Endothelial cell (in vitro differentiated cells): ENCODE measurements around the gene CACNA1D. TPM values are rescaled to one million over a fixed set of nuclear protein-coding genes. Genes with fewer than 3 reads are reported as not detected.

Experiments used
- DNase-seq: peaks from one replicate; pipeline ENCODE4 v3.0.0; 2021; ENCODE audit warnings: low spot score
- H3K27ac Mint-ChIP-seq: one replicate; pipeline ENCODE4 v1.8.0; 2021; ENCODE audit warnings: mixed read lengths, inconsistent platforms; ENCODE audit not compliant: unreplicated experiment
- H3K27me3 Mint-ChIP-seq: one replicate; pipeline ENCODE4 v1.8.0; 2021; ENCODE audit warnings: mild to moderate bottlenecking, moderate library complexity, mixed read lengths, inconsistent platforms; ENCODE audit not compliant: unreplicated experiment
- H3K36me3 Mint-ChIP-seq: one replicate; pipeline ENCODE4 v1.8.0; 2021; ENCODE audit warnings: mild to moderate bottlenecking, low read depth, mixed read lengths, inconsistent platforms; ENCODE audit not compliant: unreplicated experiment
- H3K4me1 Mint-ChIP-seq: one replicate; pipeline ENCODE4 v1.8.0; 2021; ENCODE audit warnings: mild to moderate bottlenecking, mixed read lengths, inconsistent platforms; ENCODE audit not compliant: unreplicated experiment
- H3K4me3 Mint-ChIP-seq: one replicate; pipeline ENCODE4 v1.8.0; 2021; ENCODE audit warnings: mild to moderate bottlenecking, mixed read lengths, inconsistent platforms; ENCODE audit not compliant: unreplicated experiment
- H3K9me3 Mint-ChIP-seq: one replicate; pipeline ENCODE4 v1.8.0; 2021; ENCODE audit warnings: mixed read lengths, inconsistent platforms; ENCODE audit not compliant: unreplicated experiment
- total RNA-seq: library from RNA; stranded (reverse); fragmentation: NEBNext Ultra II Directional; extraction: Animal tissue kit (Norgen Biotek cat#: 25700); gene quantifications from one replicate; pipeline ENCODE4 v1.2.1, GENCODE V29; 2021; ENCODE audit not compliant: unreplicated experiment
- TF ChIP-seq, protein P1 (sequence below): fragments of 200-600 bp; sonication (generic); IDR thresholded peaks from one replicate; pipeline ENCODE4 v1.5.0; 2021; ENCODE audit warnings: antibody characterized with exemption; ENCODE audit not compliant: unreplicated experiment

CACNA1D gene
- total RNA-seq, 1 donor from 2014 or later = 208 TPM

GRCh38 chr3:53703630-53704362 lies 209.4 kb downstream of the CACNA1D start:
- H3K4me1 Mint-ChIP-seq = peaks cover 3% of the 10 kb centered on the region
- H3K9me3 Mint-ChIP-seq = no peaks in the 10 kb centered on the region
- TF ChIP-seq, protein P1, sequence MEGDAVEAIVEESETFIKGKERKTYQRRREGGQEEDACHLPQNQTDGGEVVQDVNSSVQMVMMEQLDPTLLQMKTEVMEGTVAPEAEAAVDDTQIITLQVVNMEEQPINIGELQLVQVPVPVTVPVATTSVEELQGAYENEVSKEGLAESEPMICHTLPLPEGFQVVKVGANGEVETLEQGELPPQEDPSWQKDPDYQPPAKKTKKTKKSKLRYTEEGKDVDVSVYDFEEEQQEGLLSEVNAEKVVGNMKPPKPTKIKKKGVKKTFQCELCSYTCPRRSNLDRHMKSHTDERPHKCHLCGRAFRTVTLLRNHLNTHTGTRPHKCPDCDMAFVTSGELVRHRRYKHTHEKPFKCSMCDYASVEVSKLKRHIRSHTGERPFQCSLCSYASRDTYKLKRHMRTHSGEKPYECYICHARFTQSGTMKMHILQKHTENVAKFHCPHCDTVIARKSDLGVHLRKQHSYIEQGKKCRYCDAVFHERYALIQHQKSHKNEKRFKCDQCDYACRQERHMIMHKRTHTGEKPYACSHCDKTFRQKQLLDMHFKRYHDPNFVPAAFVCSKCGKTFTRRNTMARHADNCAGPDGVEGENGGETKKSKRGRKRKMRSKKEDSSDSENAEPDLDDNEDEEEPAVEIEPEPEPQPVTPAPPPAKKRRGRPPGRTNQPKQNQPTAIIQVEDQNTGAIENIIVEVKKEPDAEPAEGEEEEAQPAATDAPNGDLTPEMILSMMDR = no peak
- no peak overlapping the region for H3K4me3 Mint-ChIP-seq
- peaks cover 33% of the 10 kb centered on the region for H3K36me3 Mint-ChIP-seq
- H3K27ac Mint-ChIP-seq = no peak overlapping the region
- no peak for DNase-seq
- H3K27me3 Mint-ChIP-seq = peaks cover 4% of the 10 kb centered on the region

GRCh38 chr3:53704363-53704725 lies 209.9 kb downstream of the CACNA1D start:
- TF ChIP-seq, protein P1 = no peak
- DNase-seq = no peak
- no peaks in the 10 kb centered on the region for H3K9me3 Mint-ChIP-seq
- peaks cover 4% of the 10 kb centered on the region for H3K27me3 Mint-ChIP-seq
- no peak overlapping the region for H3K27ac Mint-ChIP-seq
- H3K4me1 Mint-ChIP-seq = peaks cover 3% of the 10 kb centered on the region
- H3K4me3 Mint-ChIP-seq = no peak overlapping the region
- H3K36me3 Mint-ChIP-seq = peaks cover 33% of the 10 kb centered on the region

DNA sequence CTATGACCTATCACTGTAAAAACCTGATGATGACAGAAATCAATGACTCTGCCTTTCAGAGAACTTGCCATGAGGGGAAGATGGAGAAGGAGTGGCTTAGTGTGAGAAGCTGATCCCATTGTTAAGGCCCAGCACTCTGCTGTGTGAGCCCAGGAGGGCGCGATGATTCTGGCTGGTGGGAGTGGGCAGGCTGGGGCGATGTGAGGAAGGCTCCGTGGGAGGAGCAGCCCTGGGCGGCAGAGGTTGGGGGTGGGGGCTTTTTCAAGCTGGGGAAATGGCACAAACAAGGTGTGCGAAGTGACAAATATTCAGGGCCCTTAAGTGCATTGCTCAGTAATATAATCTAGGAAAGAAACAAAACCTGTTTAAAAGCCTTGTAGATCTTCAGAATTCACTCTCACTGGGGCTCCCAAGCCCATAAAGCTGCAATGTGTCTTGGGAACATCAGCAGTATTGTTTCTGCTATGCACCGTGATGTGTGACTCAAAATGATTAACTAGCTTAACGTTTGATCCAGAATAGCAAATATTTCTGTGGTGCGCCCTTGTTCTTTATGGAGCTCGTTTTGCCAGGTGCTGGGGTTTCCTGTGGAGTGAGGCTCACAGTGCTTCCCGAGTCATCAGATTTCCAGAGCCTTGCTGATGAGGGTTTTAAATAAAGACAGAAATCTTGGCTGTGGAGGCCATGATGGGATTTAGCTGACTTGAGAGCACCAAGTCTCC lies 210.8 kb downstream of the CACNA1D start:
- peak overlapping the region; percentile 13 for H3K4me3 Mint-ChIP-seq
- no peak for DNase-seq
- H3K36me3 Mint-ChIP-seq = peaks cover 33% of the 10 kb centered on the region
- H3K4me1 Mint-ChIP-seq = peaks cover 3% of the 10 kb centered on the region
- H3K9me3 Mint-ChIP-seq = no peaks in the 10 kb centered on the region
- H3K27ac Mint-ChIP-seq = no peak overlapping the region
- TF ChIP-seq, protein P1 = no peak
- peaks cover 4% of the 10 kb centered on the region for H3K27me3 Mint-ChIP-seq

- Mint-ChIP-seq H3K9me3 (no peaks in the 10 kb centered on the region), H3K27ac (no peak overlapping the region), H3K4me3 (no peak overlapping the region), H3K36me3 (peaks cover 33% of the 10 kb centered on the region), H3K27me3 (peaks cover 4% of the 10 kb centered on the region), H3K4me1 (peaks cover 6% of the 10 kb centered on the region)
- no peak for DNase-seq
- TF ChIP-seq, protein P1 = no peak
Observed at GRCh38 chr3:53705774-53706173, 211.4 kb downstream of the CACNA1D start.

DNA sequence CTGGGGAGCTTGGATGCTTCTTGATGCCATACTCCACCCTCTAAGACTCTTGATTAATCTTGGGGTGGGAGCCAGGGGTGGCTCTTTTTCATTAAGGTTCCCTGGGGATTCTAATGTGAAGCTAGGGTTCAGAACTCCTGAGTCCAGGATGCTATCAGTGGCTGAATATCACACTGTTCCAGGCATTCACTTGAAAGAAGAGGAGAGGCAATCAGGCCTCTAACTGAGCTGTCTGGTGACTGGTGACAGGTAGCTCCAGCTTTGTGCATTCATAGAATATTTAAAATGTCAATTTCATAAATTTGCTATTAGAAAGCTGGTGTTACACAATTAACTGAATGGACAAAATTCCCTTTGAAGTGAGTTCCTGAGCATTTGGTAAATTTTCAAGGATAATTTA lies 212.8 kb downstream of the CACNA1D start:
- Mint-ChIP-seq H3K4me3 (no peak overlapping the region), H3K27me3 (peaks cover 4% of the 10 kb centered on the region), H3K36me3 (peaks cover 31% of the 10 kb centered on the region), H3K27ac (no peak overlapping the region), H3K4me1 (peaks cover 15% of the 10 kb centered on the region), H3K9me3 (no peaks in the 10 kb centered on the region)
- no peak for DNase-seq
- TF ChIP-seq, protein P1 = no peak
